Measurements from ENCODE around the gene KRTAP5-2. TPM values are rescaled to one million over a fixed set of nuclear protein-coding genes. Genes with fewer than 3 reads are reported as not detected.

KRTAP5-2 gene
- total and polyA plus RNA-seq, 9 of the 15 experiments (the other 6 are each of a cell fraction or from before 2014, with no cell fraction given), result not detected

- peak; percentile 52 for TF ChIP-seq USF2 (CRISPR knock-in tag; IDR thresholded peaks at IDR 0.05)
These were observed 27.6 kb downstream of the KRTAP5-2 start (continued) for GRCh38 chr11:1570531-1570895.

- BruUV-seq (replicated peaks), result no TSS peak
- no peak for DNase-seq (ENCODE audit: extremely low read depth in 1 of 4, low spot score in 3 of 4)
- in situ Hi-C loops (cut with MboI), result no loop called here
- CTCF ChIA-PET (ENCODE audit: low intra/inter-chr PET ratio), result no interaction called here
- peaks cover 0 to 22% of the 10 kb centered on the region in 2 experiments; a peak in 3 of 5 replicates for H3K27me3 ChIP-seq (ENCODE audit: control insufficient read depth in 2 of 2, insufficient read depth in 2 of 2, low read length in 2 of 2)
- POLR2A ChIA-PET, result interaction anchor here (0.6 to 1.4 kb wide), 2 partner anchors 10 to 25 kb away, joined by 3 read pairs; no protein-coding TSS in a partner anchor
- 27% methylated on average over 7 of the region's 11 CpGs for WGBS (ENCODE audit: insufficient coverage, low coverage, missing lambda C conversion rate)
- no peak for FAIRE-seq
- H3K4me2 ChIP-seq (ENCODE audit: insufficient read depth, low read length), result no peak overlapping the region
- 0 out of 4 replicates have a peak overlapping the region, but pooled peaks of 1 of the 2 experiments have one; percentile 41 for H3K9ac ChIP-seq (ENCODE audit: insufficient read depth in 1 of 2, low read depth in 2 of 2, low read length in 2 of 2)
- no peak overlapping the region for H2AFZ ChIP-seq (ENCODE audit: low read depth, low read length)
- no peaks in the 10 kb centered on the region for H3K9me3 ChIP-seq (replicated peaks; ENCODE audit: control insufficient read depth, insufficient read depth, low read depth, low read length)
- ATAC-seq, result no peak
- no peaks in the 10 kb centered on the region for H3K36me3 ChIP-seq (ENCODE audit: control insufficient read depth, insufficient read depth, low read length)
- H4K20me1 ChIP-seq (replicated peaks; ENCODE audit: control insufficient read depth, insufficient read depth, low read length), result peaks cover 46% of the 10 kb centered on the region
- H3K9me1 ChIP-seq (ENCODE audit: control insufficient read depth, insufficient read depth, low read length), result peaks cover 3% of the 10 kb centered on the region
- no peak overlapping the region for H3K4me3 ChIP-seq
- no peaks in the 10 kb centered on the region for H3K79me2 ChIP-seq (ENCODE audit: control insufficient read depth, insufficient read depth, low read length)
- no peak overlapping the region for H3K27ac ChIP-seq (ENCODE audit: extremely low read depth, low read depth, low read length)
- peaks cover 0 to 61% of the 10 kb centered on the region in 2 experiments; a peak in 3 of 5 replicates for H3K4me1 ChIP-seq (replicated peaks in 1 of 2; ENCODE audit: control insufficient read depth in 2 of 2, insufficient read depth in 2 of 2, low read length in 2 of 2)
- intact Hi-C loops (cut with micrococcal nuclease), result loop anchor here (5.0 to 10.0 kb wide), 3 partner anchors 115 to 455 kb away; no protein-coding TSS in a partner anchor
- TF ChIP-seq RBBP5 (IDR thresholded peaks at IDR 0.05; ENCODE audit: borderline replicate concordance, insufficient read depth, low read length, poor library complexity, severe bottlenecking) (no peak), ZNF77 (CRISPR knock-in tag; IDR thresholded peaks at IDR 0.05) (no peak), PRDM10 (IDR thresholded peaks at IDR 0.05; ENCODE audit: partially characterized antibody) (no peak), MTA3 (IDR thresholded peaks at IDR 0.05; ENCODE audit: borderline replicate concordance) (no peak), ARHGAP35 (IDR thresholded peaks at IDR 0.05; ENCODE audit: partially characterized antibody) (no peak), SUPT5H (IDR thresholded peaks at IDR 0.05) (no peak), NCOA4 (IDR thresholded peaks at IDR 0.05; ENCODE audit: partially characterized antibody) (no peak), MTA1 (IDR thresholded peaks at IDR 0.05; ENCODE audit: borderline replicate concordance) (no peak), BCOR (IDR thresholded peaks at IDR 0.05) (no peak), MITF (IDR thresholded peaks at IDR 0.05) (no peak), ZNF232 (CRISPR knock-in tag; IDR thresholded peaks at IDR 0.05) (no peak), CBFA2T3 (IDR thresholded peaks at IDR 0.05) (no peak), TAF15 (IDR thresholded peaks at IDR 0.05; ENCODE audit: low read depth, low read length) (no peak), HDAC1 (IDR thresholded peaks at IDR 0.05) (no peak), ELF4 (CRISPR knock-in tag; IDR thresholded peaks at IDR 0.05) (no peak), KHSRP (IDR thresholded peaks at IDR 0.05) (no peak)
These were observed 28.1 kb downstream of the KRTAP5-2 start for GRCh38 chr11:1570001-1570453.

All from K562 (cell line).